ENCODE data around the gene IP6K3.
A peak's percentile ranks its signal among the peaks of the same experiment; 100 is the strongest.

Gene IP6K3

GRCh38 chr6:33746651-33747100, at the start of gene IP6K3:
Gene IP6K3 (minus strand): TSS chr6:33746905. CDS start chr6:33735476, 11,429 bp downstream.
- Mint-ChIP-seq H3K4me1 (no peaks in the 10 kb centered on the region), H3K4me3 (no peak within 1 kb of the TSS), H3K27me3 (peaks cover 13% of the 10 kb centered on the region), H3K27ac (no peak within 1 kb of the TSS), H3K9me3 (no peaks in the 10 kb centered on the region)
- ATAC-seq (no peak), DNase-seq (no peak)

DNA sequence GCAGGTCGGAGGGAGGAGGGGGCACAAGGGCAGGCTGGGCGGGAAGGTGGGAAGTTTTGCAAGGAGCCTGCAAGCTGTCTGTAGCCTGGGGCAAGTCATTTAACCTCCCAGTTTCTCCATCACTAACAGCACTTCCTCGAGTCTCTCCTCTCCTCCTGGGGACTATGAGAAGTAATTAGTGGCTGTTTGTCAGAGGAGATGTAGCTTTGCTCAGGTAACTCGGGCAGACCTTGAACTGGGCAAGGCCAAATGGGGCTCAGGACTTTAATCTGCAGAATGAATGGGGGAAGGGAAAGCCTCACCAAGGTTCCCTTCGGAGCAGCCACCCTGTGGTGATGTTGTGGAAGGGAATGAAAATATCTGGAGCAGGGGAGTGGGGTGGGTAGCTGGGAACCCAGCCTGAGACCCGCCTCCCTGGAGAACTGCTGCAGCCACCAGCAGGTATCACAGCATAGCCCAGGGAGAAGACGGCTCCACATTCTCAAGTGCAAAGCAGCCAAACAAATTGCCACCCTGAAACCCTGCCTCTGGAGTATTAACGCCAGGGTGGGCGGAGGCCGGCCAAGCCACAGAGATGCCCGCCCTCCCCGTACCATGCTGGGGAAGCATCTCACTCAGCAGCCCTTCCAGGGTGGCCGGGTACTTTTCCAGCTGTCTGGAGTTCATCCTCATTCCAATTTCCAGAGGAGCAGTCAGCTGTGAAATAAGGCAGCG, 48.4 kb upstream of the IP6K3 start:
- Mint-ChIP-seq H3K27ac (no peak overlapping the region), H3K4me1 (no peaks in the 10 kb centered on the region), H3K9me3 (no peaks in the 10 kb centered on the region), H3K27me3 (peaks cover 33% of the 10 kb centered on the region), H3K4me3 (no peak overlapping the region)
- DNase-seq (no peak), ATAC-seq (no peak)

GRCh38 chr6:33792981-33793380, 46.3 kb upstream of the IP6K3 start:
- Mint-ChIP-seq H3K4me1 (peaks cover 10% of the 10 kb centered on the region), H3K4me3 (no peak overlapping the region), H3K27ac (no peak overlapping the region), H3K9me3 (no peaks in the 10 kb centered on the region), H3K27me3 (peaks cover 18% of the 10 kb centered on the region)
- ATAC-seq (no peak), DNase-seq (no peak)

GRCh38 chr6:33791620-33792019, 44.9 kb upstream of the IP6K3 start:
- H3K9me3 Mint-ChIP-seq = no peaks in the 10 kb centered on the region
- H3K4me1 Mint-ChIP-seq = peaks cover 23% of the 10 kb centered on the region
- H3K27me3 Mint-ChIP-seq = peaks cover 4% of the 10 kb centered on the region
- DNase-seq = no peak
- no peak for ATAC-seq
- no peak overlapping the region for H3K4me3 Mint-ChIP-seq
- no peak overlapping the region for H3K27ac Mint-ChIP-seq

- Mint-ChIP-seq H3K4me3 (no peak overlapping the region), H3K9me3 (no peaks in the 10 kb centered on the region), H3K27ac (no peak overlapping the region), H3K27me3 (no peaks in the 10 kb centered on the region), H3K4me1 (peaks cover 30% of the 10 kb centered on the region)
- DNase-seq (no peak), ATAC-seq (no peak)
Observed at GRCh38 chr6:33790910-33791309, 44.2 kb upstream of the IP6K3 start.

GRCh38 chr6:33790379-33790778, 43.7 kb upstream of the IP6K3 start:
- no peaks in the 10 kb centered on the region for H3K9me3 Mint-ChIP-seq
- DNase-seq (no peak), ATAC-seq (no peak)
- H3K4me1 Mint-ChIP-seq = peaks cover 35% of the 10 kb centered on the region
- no peaks in the 10 kb centered on the region for H3K27me3 Mint-ChIP-seq
- no peak overlapping the region for H3K27ac Mint-ChIP-seq
- peak overlapping the region in 1 of 2 donors; percentile 18 for H3K4me3 Mint-ChIP-seq

DNA sequence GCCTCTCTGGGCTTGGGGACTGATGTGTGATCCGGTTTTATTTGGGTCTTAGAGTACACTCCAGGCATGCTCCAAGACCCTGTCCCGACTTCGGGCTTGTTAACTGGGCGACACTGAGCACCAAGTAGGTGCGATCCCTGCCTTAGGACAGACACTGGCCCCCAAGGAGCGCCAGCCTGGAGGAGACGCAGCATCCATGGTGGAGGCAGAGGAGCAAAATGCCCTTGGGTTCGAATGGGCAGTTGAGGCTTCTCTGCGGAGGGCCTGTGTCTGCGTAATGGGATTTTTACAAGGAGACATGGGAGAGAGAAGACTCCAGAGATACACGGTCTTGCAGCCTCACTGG, 42.8 kb upstream of the IP6K3 start:
- Mint-ChIP-seq H3K4me1 (peaks cover 43% of the 10 kb centered on the region), H3K9me3 (no peaks in the 10 kb centered on the region), H3K4me3 (peak overlapping the region; percentile 81 to 86), H3K27ac (peak overlapping the region; percentile 75 to 78), H3K27me3 (no peaks in the 10 kb centered on the region)
- DNase-seq (no peak), ATAC-seq (no peak)

GRCh38 chr6:33788694-33789549, 42.2 kb upstream of the IP6K3 start, which contains the start of gene LEMD2:
Gene LEMD2 (minus strand): TSS chr6:33789130. CDS start chr6:33789116, 14 bp downstream.
- peak within 1 kb of the TSS; percentile 88 to 96 for H3K4me3 Mint-ChIP-seq
- H3K9me3 Mint-ChIP-seq = no peaks in the 10 kb centered on the region
- ATAC-seq = peak; percentile 89
- H3K27ac Mint-ChIP-seq = peak within 1 kb of the TSS; percentile 98 to 99
- peaks cover 47% of the 10 kb centered on the region for H3K4me1 Mint-ChIP-seq
- peak; percentile 92 to 95 for DNase-seq
- H3K27me3 Mint-ChIP-seq = no peaks in the 10 kb centered on the region

DNA sequence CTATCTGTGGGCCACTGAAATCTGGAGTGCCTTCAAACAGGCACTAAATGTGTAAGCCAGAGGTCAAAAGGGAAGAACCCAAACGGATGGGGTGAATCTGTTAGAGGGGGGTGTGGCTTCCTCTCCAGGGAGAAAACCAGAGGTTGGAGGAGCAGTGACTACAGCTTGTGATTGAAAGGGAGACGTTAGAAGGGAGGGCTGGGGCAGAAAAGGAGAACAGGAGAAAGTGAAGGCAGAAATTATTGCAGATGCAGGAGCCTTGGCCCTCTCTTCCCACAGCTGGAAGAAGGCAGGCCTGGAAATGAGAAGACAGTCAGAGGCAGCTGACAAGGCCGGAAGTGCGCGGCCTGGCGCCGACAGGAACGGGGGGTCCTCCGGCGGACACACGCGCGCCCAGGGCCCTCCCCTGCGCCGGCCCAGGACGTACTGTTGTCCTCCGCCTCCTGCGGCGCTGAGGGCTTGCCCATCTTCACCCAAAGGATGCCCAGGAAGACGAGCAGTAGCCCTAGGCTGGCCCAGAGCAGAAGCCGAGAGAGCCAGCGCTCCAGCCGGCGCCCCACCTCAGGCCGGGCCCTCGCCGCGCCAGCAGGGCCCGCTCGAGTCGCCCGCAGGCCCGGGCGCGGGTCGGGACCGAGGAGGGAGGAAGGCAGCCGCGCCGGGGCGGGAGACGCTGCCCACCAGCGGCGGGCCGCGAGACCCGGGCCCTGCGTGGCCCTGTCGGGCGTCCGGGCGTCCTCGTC, 41.4 kb upstream of the IP6K3 start:
- Mint-ChIP-seq H3K9me3 (no peaks in the 10 kb centered on the region), H3K27me3 (no peaks in the 10 kb centered on the region), H3K4me3 (peak overlapping the region; percentile 88 to 96), H3K27ac (peak overlapping the region; percentile 98 to 99), H3K4me1 (peaks cover 51% of the 10 kb centered on the region)
- DNase-seq = peak; percentile 64 to 72
- ATAC-seq = peak; percentile 70

- no peaks in the 10 kb centered on the region for H3K27me3 Mint-ChIP-seq
- peak overlapping the region; percentile 88 to 96 for H3K4me3 Mint-ChIP-seq
- no peaks in the 10 kb centered on the region for H3K9me3 Mint-ChIP-seq
- peaks cover 51% of the 10 kb centered on the region for H3K4me1 Mint-ChIP-seq
- DNase-seq (no peak), ATAC-seq (peak; percentile 2)
- peak overlapping the region; percentile 98 to 99 for H3K27ac Mint-ChIP-seq
Observed at GRCh38 chr6:33787346-33787953, 40.7 kb upstream of the IP6K3 start.

GRCh38 chr6:33786736-33787135, 40.0 kb upstream of the IP6K3 start:
- DNase-seq (no peak), ATAC-seq (no peak)
- H3K9me3 Mint-ChIP-seq = no peaks in the 10 kb centered on the region
- H3K27ac Mint-ChIP-seq = no peak overlapping the region
- H3K27me3 Mint-ChIP-seq = no peaks in the 10 kb centered on the region
- H3K4me1 Mint-ChIP-seq = peaks cover 51% of the 10 kb centered on the region
- H3K4me3 Mint-ChIP-seq = peak overlapping the region; percentile 40 to 96

GRCh38 chr6:33785778-33786177, 39.1 kb upstream of the IP6K3 start:
- peak overlapping the region; percentile 32 to 40 for H3K4me3 Mint-ChIP-seq
- no peaks in the 10 kb centered on the region for H3K27me3 Mint-ChIP-seq
- H3K27ac Mint-ChIP-seq = no peak overlapping the region
- H3K4me1 Mint-ChIP-seq = peaks cover 57% of the 10 kb centered on the region
- no peak for ATAC-seq
- no peak for DNase-seq
- no peaks in the 10 kb centered on the region for H3K9me3 Mint-ChIP-seq

DNA sequence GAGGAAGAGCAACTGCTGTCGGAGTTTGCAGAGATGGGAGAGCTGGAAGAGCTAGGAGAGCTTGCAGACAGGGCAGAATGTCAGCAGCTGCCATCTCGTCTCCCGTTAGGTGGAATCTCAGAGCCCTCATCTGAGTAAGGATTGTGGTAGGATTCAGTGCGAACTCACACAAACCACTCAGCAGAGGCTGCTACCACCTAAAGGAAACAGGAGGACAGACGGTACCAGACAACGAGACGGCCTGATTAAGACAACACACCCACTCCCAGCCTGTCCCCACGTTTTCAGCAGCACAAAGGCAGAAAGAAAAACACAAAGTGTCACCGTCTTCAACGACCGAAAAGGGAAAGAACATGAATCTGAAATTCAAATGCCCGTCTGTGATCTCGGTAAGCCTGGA, 38.1 kb upstream of the IP6K3 start:
- no peaks in the 10 kb centered on the region for H3K27me3 Mint-ChIP-seq
- DNase-seq = no peak
- no peak overlapping the region for H3K4me3 Mint-ChIP-seq
- H3K4me1 Mint-ChIP-seq = peaks cover 55% of the 10 kb centered on the region
- no peak for ATAC-seq
- no peak overlapping the region for H3K27ac Mint-ChIP-seq
- no peaks in the 10 kb centered on the region for H3K9me3 Mint-ChIP-seq

DNA sequence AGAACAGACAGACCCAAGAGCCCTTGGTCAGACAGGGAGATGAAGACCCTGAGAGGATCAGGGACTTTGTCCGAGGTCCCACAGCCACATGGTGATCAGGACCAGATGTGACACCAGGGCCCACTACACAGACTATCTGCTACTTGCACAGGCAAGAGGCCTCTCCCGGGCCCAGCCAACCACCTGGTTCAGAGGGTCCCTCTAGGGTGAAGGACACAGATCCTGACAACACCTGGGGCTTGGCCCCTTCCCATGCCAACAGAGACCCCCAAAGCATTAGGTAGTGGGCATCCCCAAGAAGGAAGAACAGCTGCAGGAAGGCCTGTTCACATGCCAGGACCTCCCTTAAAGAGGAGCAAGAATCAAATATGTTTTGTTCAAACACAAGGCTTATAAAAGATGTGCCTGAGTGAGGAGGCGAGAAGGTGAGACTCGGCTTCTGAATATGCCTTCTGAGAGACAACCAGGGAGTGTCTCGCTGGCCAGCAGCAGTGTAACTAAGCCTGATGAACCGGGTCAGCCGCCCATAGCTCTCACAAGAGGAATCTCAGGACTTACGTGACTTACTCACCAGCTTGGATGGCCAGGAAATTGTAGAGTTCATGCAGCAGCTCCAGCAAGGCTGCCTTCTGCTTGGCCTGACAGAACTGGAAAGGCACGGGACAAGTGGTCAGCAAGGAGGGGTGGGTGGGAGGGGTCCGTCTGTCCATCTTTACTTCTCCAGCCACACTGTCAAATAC, 37.2 kb upstream of the IP6K3 start:
- H3K4me3 Mint-ChIP-seq = no peak overlapping the region
- H3K27me3 Mint-ChIP-seq = no peaks in the 10 kb centered on the region
- peak overlapping the region; percentile 2 to 68 for H3K27ac Mint-ChIP-seq
- no peaks in the 10 kb centered on the region for H3K9me3 Mint-ChIP-seq
- H3K4me1 Mint-ChIP-seq = peaks cover 47% of the 10 kb centered on the region
- ATAC-seq (no peak), DNase-seq (no peak)

DNA sequence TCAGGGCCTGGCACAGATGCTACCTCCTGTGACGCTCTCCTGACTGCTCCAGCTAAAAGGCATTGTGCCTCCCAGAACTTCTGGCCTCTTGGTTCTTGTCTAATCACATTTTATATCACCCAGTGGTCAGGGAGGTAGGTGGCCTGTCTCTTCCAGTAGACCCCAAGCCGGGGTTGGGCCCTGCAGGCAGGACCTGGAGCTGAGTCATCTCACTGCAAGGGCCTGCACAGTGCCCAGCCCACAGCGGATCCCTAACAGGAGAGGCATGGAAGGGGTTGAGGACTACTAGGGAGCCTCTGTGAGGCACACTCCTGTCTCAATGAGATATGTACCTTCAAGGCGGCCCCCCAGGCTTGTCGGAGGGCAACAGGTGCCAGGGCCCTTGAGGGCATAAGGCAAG, 35.9 kb upstream of the IP6K3 start:
- Mint-ChIP-seq H3K27me3 (no peaks in the 10 kb centered on the region), H3K9me3 (no peaks in the 10 kb centered on the region), H3K27ac (peak overlapping the region; percentile 33 to 81), H3K4me1 (peaks cover 43% of the 10 kb centered on the region), H3K4me3 (no peak overlapping the region)
- DNase-seq = no peak
- ATAC-seq = no peak

Measured in stimulated activated naive CD8-positive, alpha-beta T cell treated with anti-CD3 and anti-CD28 coated beads, Interleukin-15, amount 100 ng/mL, for 72 hours (primary cell).